Small intestine (tissue), 7 donors: ENCODE data around the gene THSD4. TPM values are rescaled to one million over a fixed set of nuclear protein-coding genes. Genes with fewer than 3 reads are reported as not detected.

Experiments used
- DNase-seq, 2 donors: peaks; one replicate each; pipeline versions ENCODE4 v3.0.0 to v3.0.0-alpha.2; 2013
- FAIRE-seq: peaks from 2 replicates; lab custom pipeline; 2012; peaks lifted over from hg19 to GRCh38; lab: Jason Lieb, UNC
- H3K27ac ChIP-seq, 3 donors: one replicate each; pipeline ENCODE4 v1.5.1; 2013; ENCODE audit warnings: low read length in 2 of 3, mild to moderate bottlenecking in 2 of 3, control low read depth in 1 of 3, inconsistent platforms in 1 of 3, low read depth in 1 of 3, moderate library complexity in 1 of 3
- H3K27me3 ChIP-seq, 3 donors: one replicate each; pipeline ENCODE4 v1.6.1; 2013; ENCODE audit warnings: low read length in 3 of 3, inconsistent platforms in 1 of 3; ENCODE audit not compliant: control insufficient read depth in 3 of 3, insufficient read depth in 3 of 3
- H3K36me3 ChIP-seq, 3 donors: one replicate each; pipeline ENCODE4 v1.6.1; 2013; ENCODE audit warnings: low read length in 3 of 3, inconsistent platforms in 1 of 3, low read depth in 1 of 3, mild to moderate bottlenecking in 1 of 3, moderate library complexity in 1 of 3; ENCODE audit not compliant: control insufficient read depth in 3 of 3, insufficient read depth in 2 of 3
- H3K4me1 ChIP-seq, 3 donors: one replicate each; pipeline ENCODE4 v1.6.1; 2013; ENCODE audit warnings: low read length in 2 of 3, inconsistent platforms in 1 of 3, low read depth in 1 of 3, mild to moderate bottlenecking in 1 of 3, moderate library complexity in 1 of 3; ENCODE audit not compliant: control insufficient read depth in 3 of 3, insufficient read depth in 2 of 3
- H3K4me3 ChIP-seq, 3 donors: one replicate each; pipeline ENCODE4 v1.5.1; 2013; ENCODE audit warnings: low read length in 3 of 3, control low read depth in 1 of 3, inconsistent platforms in 1 of 3, low read depth in 1 of 3, mild to moderate bottlenecking in 1 of 3, moderate library complexity in 1 of 3
- H3K9me3 ChIP-seq, 2 donors: one replicate each; pipeline ENCODE4 v1.6.1; 2013; ENCODE audit warnings: low read depth in 1 of 2, low read length in 1 of 2; ENCODE audit not compliant: control insufficient read depth in 2 of 2, insufficient read depth in 1 of 2
- WGBS, 3 donors: extraction: QIAGEN DNeasy Blood & Tissue Kit; methylation state at CpG; one replicate each; pipeline ENCODE4 v1.1.7; 2013; 5-methylcytosine and 5-hydroxymethylcytosine counted together
- polyA plus RNA-seq, 4 donors: library from polyadenylated mRNA; stranded (reverse) in 3 of 4; unstranded in 1 of 4; fragments of 200-250 nt in 3 of 4; fragments of 120-200 nt in 1 of 4; gene quantifications; one replicate each; pipeline versions ENCODE4 v1.2.1 to v1.2.3, GENCODE V29; 2013
- donor health status: healthy with polysubstance abuse.
- donor health status: control.
- donor health status: control.
- donor health status: Bipolar disorder and iron deficiency.
- donor health status: healthy.

The THSD4 gene
- polyA plus RNA-seq, 4 donors, result 3.6 to 14.4 (median 9.7) TPM

- Histone ChIP-seq H3K4me1 (no peaks in the 10 kb centered on the region), H3K27ac (no peak overlapping the region), H3K9me3 (no peaks in the 10 kb centered on the region), H3K4me3 (no peak overlapping the region), H3K27me3 (no peaks in the 10 kb centered on the region), H3K36me3 (no peaks in the 10 kb centered on the region)
- no peak for DNase-seq
- no peak for FAIRE-seq
- 91 to 92% (median 91%) methylated on average over 5 of the region's 5 CpGs for WGBS, 3 donors
Measured at GRCh38 chr15:71562251-71562650, 447.0 kb downstream of the THSD4 start.

- WGBS, 3 donors, result 0% methylated on average over 1 of the region's 1 CpG
- Histone ChIP-seq H3K4me3 (no peak overlapping the region), H3K27me3 (no peaks in the 10 kb centered on the region), H3K9me3 (no peaks in the 10 kb centered on the region), H3K36me3 (no peaks in the 10 kb centered on the region), H3K27ac (no peak overlapping the region), H3K4me1 (no peaks in the 10 kb centered on the region)
- no peak for DNase-seq
- no peak for FAIRE-seq
Measured at GRCh38 chr15:71564217-71564616, 448.9 kb downstream of the THSD4 start.

DNA sequence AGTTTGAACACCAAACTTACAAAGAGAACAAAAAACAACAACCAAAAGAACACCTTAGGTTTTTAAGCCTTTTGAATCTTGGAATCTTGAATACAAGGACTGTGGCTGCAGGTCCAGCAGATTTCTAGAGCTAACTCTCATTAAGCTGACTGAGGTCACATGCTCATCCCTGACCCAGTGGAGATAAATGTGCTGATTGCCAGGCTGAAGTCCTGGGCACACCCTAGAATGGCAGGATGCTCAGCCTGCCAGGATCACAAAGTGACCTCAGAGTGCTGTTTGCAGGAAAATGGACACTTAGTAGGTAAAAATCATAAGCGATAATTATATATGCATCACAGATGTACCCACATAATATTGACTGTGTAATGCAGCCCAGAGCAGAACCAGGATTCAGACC is 449.7 kb downstream of the THSD4 start:
- peak; percentile 49 to 53 for DNase-seq
- no peaks in the 10 kb centered on the region for H3K4me1 ChIP-seq
- H3K4me3 ChIP-seq, result no peak overlapping the region
- H3K27ac ChIP-seq, result no peak overlapping the region
- FAIRE-seq, result no peak
- H3K27me3 ChIP-seq, result no peaks in the 10 kb centered on the region
- WGBS, 3 donors, result 82 to 95% (median 88%) methylated on average over 1 of the region's 1 CpG
- H3K9me3 ChIP-seq, result no peaks in the 10 kb centered on the region
- no peaks in the 10 kb centered on the region for H3K36me3 ChIP-seq

DNA sequence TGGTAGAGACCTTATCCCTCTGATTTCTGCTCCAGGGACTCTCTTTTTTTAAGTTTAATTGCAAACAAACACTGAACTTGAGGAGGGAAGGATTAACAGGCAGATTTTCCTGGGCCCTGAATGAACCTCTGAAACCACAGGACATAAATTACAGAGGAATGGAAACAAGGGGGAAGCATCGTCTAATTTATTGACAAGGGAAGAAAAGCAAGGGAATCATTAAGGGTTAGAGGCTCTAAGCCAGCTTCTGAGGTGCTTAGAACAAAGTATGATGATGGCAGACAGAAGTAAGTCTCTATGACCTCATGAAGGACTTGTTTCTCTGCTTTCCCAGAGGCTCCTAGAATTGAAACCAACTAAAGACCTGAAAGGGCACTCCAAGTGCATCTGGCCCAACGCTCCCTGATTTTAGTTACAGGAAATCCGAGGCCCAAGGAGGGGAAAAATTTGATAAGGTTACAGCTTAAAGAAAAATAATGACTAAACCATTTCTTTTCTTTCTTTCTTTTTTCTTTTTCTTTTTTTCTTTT is 450.4 kb downstream of the THSD4 start:
- no peaks in the 10 kb centered on the region for H3K4me1 ChIP-seq
- H3K27ac ChIP-seq, result no peak overlapping the region
- WGBS, 3 donors, result 44 to 60% (median 50%) methylated on average over 3 of the region's 3 CpGs
- no peak for DNase-seq
- H3K27me3 ChIP-seq, result no peaks in the 10 kb centered on the region
- no peaks in the 10 kb centered on the region for H3K9me3 ChIP-seq
- no peak for FAIRE-seq
- H3K36me3 ChIP-seq, result no peaks in the 10 kb centered on the region
- H3K4me3 ChIP-seq, result no peak overlapping the region

DNA sequence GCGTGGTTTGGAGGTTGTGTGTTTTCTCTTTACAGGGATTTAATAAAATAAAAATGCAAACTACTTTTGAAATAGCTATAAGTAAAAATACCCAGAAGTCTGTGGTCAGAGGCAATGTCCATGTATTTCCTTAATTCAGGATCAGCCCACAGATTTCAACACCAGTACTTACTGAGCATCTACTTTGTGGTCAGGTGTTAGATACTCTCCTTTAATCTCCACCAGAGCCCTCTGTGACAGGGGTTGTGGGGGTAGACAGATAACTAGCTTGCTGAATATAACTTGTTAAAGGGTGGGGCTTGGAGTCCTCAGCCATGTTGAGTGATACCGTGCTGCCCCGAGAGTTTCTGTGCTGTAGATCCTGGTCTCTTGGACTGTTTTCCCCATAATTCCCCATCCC is 451.0 kb downstream of the THSD4 start:
- H3K9me3 ChIP-seq, result no peaks in the 10 kb centered on the region
- H3K4me3 ChIP-seq, result no peak overlapping the region
- H3K36me3 ChIP-seq, result no peaks in the 10 kb centered on the region
- 94 to 97% (median 95%) methylated on average over 3 of the region's 3 CpGs for WGBS, 3 donors
- no peaks in the 10 kb centered on the region for H3K4me1 ChIP-seq
- FAIRE-seq, result no peak
- no peak for DNase-seq
- H3K27me3 ChIP-seq, result no peaks in the 10 kb centered on the region
- no peak overlapping the region for H3K27ac ChIP-seq

- no peaks in the 10 kb centered on the region for H3K9me3 ChIP-seq
- DNase-seq, result no peak
- no peak overlapping the region for H3K4me3 ChIP-seq
- H3K27me3 ChIP-seq, result no peaks in the 10 kb centered on the region
- H3K27ac ChIP-seq, result no peak overlapping the region
- FAIRE-seq, result no peak
- no peaks in the 10 kb centered on the region for H3K4me1 ChIP-seq
- WGBS, 3 donors, result 72 to 89% (median 80%) methylated on average over 3 of the region's 3 CpGs
- H3K36me3 ChIP-seq, result no peaks in the 10 kb centered on the region
Measured at GRCh38 chr15:71567173-71567572, 451.9 kb downstream of the THSD4 start.

GRCh38 chr15:71568227-71568626 is 453.0 kb downstream of the THSD4 start:
- WGBS, 3 donors, result 80 to 87% (median 82%) methylated on average over 1 of the region's 1 CpG
- Histone ChIP-seq H3K9me3 (no peaks in the 10 kb centered on the region), H3K27ac (no peak overlapping the region), H3K27me3 (peaks cover 0 to 3% (median 0%) of the 10 kb centered on the region in 3 donors), H3K4me3 (no peak overlapping the region), H3K4me1 (no peaks in the 10 kb centered on the region), H3K36me3 (no peaks in the 10 kb centered on the region)
- FAIRE-seq, result no peak
- no peak for DNase-seq

GRCh38 chr15:71570736-71571135 is 455.5 kb downstream of the THSD4 start:
- Histone ChIP-seq H3K9me3 (no peaks in the 10 kb centered on the region), H3K27me3 (peaks cover 0 to 3% (median 0%) of the 10 kb centered on the region in 3 donors), H3K36me3 (no peaks in the 10 kb centered on the region), H3K4me3 (no peak overlapping the region), H3K27ac (no peak overlapping the region), H3K4me1 (no peaks in the 10 kb centered on the region)
- WGBS, 3 donors, result 88 to 96% (median 89%) methylated on average over 7 of the region's 7 CpGs
- no peak for DNase-seq
- FAIRE-seq, result no peak

DNA sequence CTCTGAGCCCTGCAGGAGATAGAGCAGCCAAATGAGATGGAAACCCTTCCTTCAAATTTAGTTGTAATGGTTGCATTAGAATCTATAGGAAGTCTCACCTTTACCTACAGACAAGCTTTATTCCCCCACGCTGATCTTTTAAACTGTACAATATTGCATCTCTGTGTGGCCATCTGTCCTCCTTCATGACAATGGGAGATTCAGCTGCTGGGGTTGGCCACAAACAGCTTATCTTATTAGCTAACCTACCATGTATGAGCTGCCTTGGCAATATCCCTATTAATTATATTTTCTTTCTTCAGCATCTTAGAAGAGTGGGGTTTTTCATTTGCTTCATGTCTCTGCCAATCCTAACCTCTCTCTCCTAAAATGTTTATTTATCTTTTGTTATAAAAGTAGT is 456.4 kb downstream of the THSD4 start:
- DNase-seq (no peak), FAIRE-seq (no peak)
- Histone ChIP-seq H3K27me3 (peaks cover 0 to 3% (median 0%) of the 10 kb centered on the region in 3 donors), H3K9me3 (no peaks in the 10 kb centered on the region), H3K27ac (no peak overlapping the region), H3K4me3 (no peak overlapping the region), H3K4me1 (no peaks in the 10 kb centered on the region), H3K36me3 (no peaks in the 10 kb centered on the region)
- 90 to 96% (median 94%) methylated on average over 1 of the region's 1 CpG for WGBS, 3 donors
